Measurements from ENCODE around the gene AUNIP. TPM values are rescaled to one million over a fixed set of nuclear protein-coding genes. Genes with fewer than 3 reads are reported as not detected.

The AUNIP gene
- total RNA-seq, 1 experiment from 2014 or later: 16.1 TPM

GRCh38 chr1:25809929-25810328, 49.3 kb downstream of the AUNIP start:
- ATAC-seq (no peak), DNase-seq (ENCODE audit: low spot score) (no peak)
- H3K27me3 Mint-ChIP-seq (ENCODE audit: low read depth): no peaks in the 10 kb centered on the region
- H3K4me3 Mint-ChIP-seq: no peak overlapping the region
- POLR2A ChIA-PET: interaction anchor here (0.6 kb wide), 1 partner anchor 86 kb away, joined by 3 read pairs; no protein-coding TSS in a partner anchor
- no peak for TF ChIP-seq ELF4 (CRISPR knock-in tag; IDR thresholded peaks at IDR 0.05; ENCODE audit: low read depth)
- TF ChIP-seq NR3C1 (CRISPR knock-in tag; conservative IDR thresholded peaks at IDR 0.05; ENCODE audit: low read depth): no peak
- TF ChIP-seq ZMAT4 (CRISPR knock-in tag; IDR thresholded peaks at IDR 0.05): no peak
- TF ChIP-seq GABPB1 (CRISPR knock-in tag; IDR thresholded peaks at IDR 0.05): no peak
- no peak for TF ChIP-seq USF1 (CRISPR knock-in tag; IDR thresholded peaks at IDR 0.05)
- TF ChIP-seq ZNF138 (CRISPR knock-in tag; conservative IDR thresholded peaks at IDR 0.05): no peak
- no peak for TF ChIP-seq TEAD4 (CRISPR knock-in tag; IDR thresholded peaks at IDR 0.05)
- no peak for TF ChIP-seq ERG (CRISPR knock-in tag; IDR thresholded peaks at IDR 0.05)
- no peak for TF ChIP-seq FOXP1 (CRISPR knock-in tag; IDR thresholded peaks at IDR 0.05; ENCODE audit: borderline replicate concordance)
- no peak for TF ChIP-seq RORB (CRISPR knock-in tag; IDR thresholded peaks at IDR 0.05)
- H3K36me3 Mint-ChIP-seq: peaks cover 21% of the 10 kb centered on the region
- CTCF ChIA-PET: interaction anchor here (0.6 to 4.7 kb wide), 21 partner anchors 8 to 324 kb away, joined by 3 to 80 read pairs (median 6); partner anchors contain the start of genes MTFR1L and SELENON
- 0 out of 2 replicates have a peak, but pooled peaks cover 3% of the 10 kb centered on the region for H3K4me1 Mint-ChIP-seq
- no peak overlapping the region for H3K27ac Mint-ChIP-seq
- no peaks in the 10 kb centered on the region for H3K9me3 Mint-ChIP-seq

GRCh38 chr1:25809283-25809926, 49.9 kb downstream of the AUNIP start:
- H3K36me3 Mint-ChIP-seq: peaks cover 18% of the 10 kb centered on the region
- ChIA-PET POLR2A (no interaction called here), CTCF (interaction anchor here (0.6 to 4.7 kb wide), 17 partner anchors 9 to 305 kb away, joined by 3 to 80 read pairs (median 8); partner anchors contain the start of genes MTFR1L and SELENON)
- H3K27me3 Mint-ChIP-seq (ENCODE audit: low read depth): no peaks in the 10 kb centered on the region
- no peak for ATAC-seq
- no peak for DNase-seq (ENCODE audit: low spot score)
- no peaks in the 10 kb centered on the region for H3K9me3 Mint-ChIP-seq
- no peak for TF ChIP-seq CBFB (CRISPR knock-in tag; IDR thresholded peaks at IDR 0.05; ENCODE audit: low read depth)
- TF ChIP-seq ATF2 (CRISPR knock-in tag; IDR thresholded peaks at IDR 0.05; ENCODE audit: borderline replicate concordance, low read depth): no peak
- TF ChIP-seq ZNF138 (CRISPR knock-in tag; conservative IDR thresholded peaks at IDR 0.05): no peak
- no peak for TF ChIP-seq ZNF232 (CRISPR knock-in tag; IDR thresholded peaks at IDR 0.05)
- TF ChIP-seq ZNF281 (CRISPR knock-in tag; IDR thresholded peaks at IDR 0.05): no peak
- no peak for TF ChIP-seq EMX1 (CRISPR knock-in tag; IDR thresholded peaks at IDR 0.05)
- TF ChIP-seq JAZF1 (CRISPR knock-in tag; IDR thresholded peaks at IDR 0.05): no peak
- TF ChIP-seq ZBTB21 (CRISPR knock-in tag; IDR thresholded peaks at IDR 0.05; ENCODE audit: borderline replicate concordance): no peak
- no peak for TF ChIP-seq ZNF263 (CRISPR knock-in tag; IDR thresholded peaks at IDR 0.05; ENCODE audit: low read depth)
- no peak for TF ChIP-seq MYBL2 (CRISPR knock-in tag; IDR thresholded peaks at IDR 0.05)
- no peak for TF ChIP-seq FOXP4 (CRISPR knock-in tag; IDR thresholded peaks at IDR 0.05)
- H3K4me1 Mint-ChIP-seq: 0 out of 2 replicates have a peak, but pooled peaks cover 3% of the 10 kb centered on the region
- H3K27ac Mint-ChIP-seq: no peak overlapping the region
- no peak overlapping the region for H3K4me3 Mint-ChIP-seq

Measured in WTC11 (cell line).